GM13977 (cell line): ENCODE measurements around the gene GSKIP.

Experiments
- DNase-seq: peaks from one replicate; pipeline ENCODE4 v3.0.0; 2012; ENCODE audit warnings: low spot score
- CTCF ChIP-seq: IDR thresholded peaks from 2 replicates; pipeline ENCODE4 v1.5.1; 2012; ENCODE audit warnings: mild to moderate bottlenecking, control low read depth; ENCODE audit not compliant: insufficient read depth; ENCODE audit errors: extremely low read depth, missing control alignments
- in situ Hi-C: fragments of 300-500 bp; cut with MboI; formaldehyde crosslinking; loops from one replicate; pipeline ENCODE4 v1.12.0; 2022; ENCODE audit warnings: low sequenced_read_pairs, low pct_unique_long_range_greater_than_20kb, mixed read lengths, inconsistent platforms; ENCODE audit not compliant: unreplicated experiment

GSKIP gene

GRCh38 chr14:96362965-96363750, at the start of gene GSKIP, which contains the start of gene ATG2B:
Gene GSKIP, plus strand, starts transcription at chr14:96363526. Its CDS starts 18,722 bp downstream, at chr14:96382248.
Gene ATG2B, minus strand, starts transcription at chr14:96363341. Its CDS starts 365 bp downstream, at chr14:96362976.
- no peak for TF ChIP-seq CTCF
- DNase-seq: peak; percentile 95
- in situ Hi-C loops: no loop called here

GRCh38 chr14:96316087-96316486, 47.2 kb upstream of the GSKIP start:
- no peak for DNase-seq
- TF ChIP-seq CTCF: no peak
- in situ Hi-C loops: no loop called here

GRCh38 chr14:96318836-96319235, 44.5 kb upstream of the GSKIP start:
- DNase-seq: no peak
- in situ Hi-C loops: no loop called here
- TF ChIP-seq CTCF: no peak

- TF ChIP-seq CTCF: no peak
- DNase-seq: no peak
- in situ Hi-C loops: no loop called here
Measured at GRCh38 chr14:96320605-96321004, 42.7 kb upstream of the GSKIP start.

- no peak for DNase-seq
- in situ Hi-C loops: no loop called here
- TF ChIP-seq CTCF: no peak
Measured at GRCh38 chr14:96324219-96324618, 39.1 kb upstream of the GSKIP start.

- no peak for TF ChIP-seq CTCF
- in situ Hi-C loops: no loop called here
- DNase-seq: no peak
Measured at GRCh38 chr14:96338551-96338950, 24.8 kb upstream of the GSKIP start.

GRCh38 chr14:96341323-96341722, 22.0 kb upstream of the GSKIP start:
- in situ Hi-C loops: no loop called here
- no peak for DNase-seq
- no peak for TF ChIP-seq CTCF
